H1 (cell line): ENCODE measurements around the gene GRIA3. TPM values are rescaled to one million over a fixed set of nuclear protein-coding genes. Genes with fewer than 3 reads are reported as not detected.

ENCODE experiments used
- BCL11A ChIP-seq, 2 experiments: IDR thresholded peaks; one replicate each; pipeline ENCODE4 v1.6.1; 2011; ENCODE audit warnings: low read depth in 2 of 2, low read length in 2 of 2, mild to moderate bottlenecking in 2 of 2
- CBX8 ChIP-seq: fragments of 300-800, 300-1000 bp; sonication (generic); IDR thresholded peaks from 2 replicates; pipeline ENCODE4 v1.7.1; 2016; ENCODE audit warnings: low read depth, low read length, borderline replicate concordance
- EZH2 ChIP-seq: fragments of 200-600 bp; sonication (generic); IDR thresholded peaks from 2 replicates; pipeline ENCODE4 v1.7.1; 2012; ENCODE audit warnings: low read depth, mild to moderate bottlenecking, moderate library complexity, low read length, inconsistent platforms; ENCODE audit not compliant: severe bottlenecking
- KDM4A ChIP-seq: IDR thresholded peaks from one replicate; pipeline ENCODE4 v1.7.1; 2012; ENCODE audit warnings: low read depth, mild to moderate bottlenecking, moderate library complexity, low read length, inconsistent platforms; ENCODE audit not compliant: severe bottlenecking
- RNF2 ChIP-seq: fragments of 200-900, 300-1000 bp; sonication (generic); IDR thresholded peaks from 2 replicates; pipeline ENCODE4 v1.7.1; 2016; ENCODE audit warnings: borderline replicate concordance, low read depth, mild to moderate bottlenecking, antibody characterized with exemption, low read length; ENCODE audit not compliant: poor library complexity, severe bottlenecking; ENCODE audit errors: missing control alignments
- SIRT6 ChIP-seq: IDR thresholded peaks from one replicate; pipeline ENCODE4 v1.7.1; 2012; ENCODE audit warnings: low read length, inconsistent platforms
- SIX5 ChIP-seq: IDR thresholded peaks from 2 replicates; pipeline ENCODE4 v1.6.1; 2011; ENCODE audit warnings: mild to moderate bottlenecking, low read depth, low read length
- SUZ12 ChIP-seq: fragments of 200-600 bp; sonication (generic); IDR thresholded peaks from 2 replicates; pipeline ENCODE4 v1.6.1; 2012; ENCODE audit warnings: mild to moderate bottlenecking, inconsistent platforms, low read length, moderate library complexity, mixed read lengths
- TAF1 ChIP-seq: IDR thresholded peaks from 2 replicates; pipeline ENCODE4 v1.6.1; 2011; ENCODE audit warnings: mild to moderate bottlenecking, low read depth, low read length
- ZNF274 ChIP-seq: IDR thresholded peaks from 2 replicates; pipeline ENCODE4 v1.7.0; 2012; ENCODE audit warnings: low read length, borderline replicate concordance; ENCODE audit errors: extremely low read depth
- polyA plus RNA-seq, 7 experiments: library from polyadenylated mRNA; depleted of rRNA in 3 of 7; stranded (reverse) in 5 of 7; unstranded in 2 of 7; fragments of >200 nt in 5 of 7; fragments of 200-250 nt in 2 of 7; gene quantifications; 1 replicate in 5 of 7; 2 replicates in 1 of 7; 4 replicates in 1 of 7; pipeline versions ENCODE4 v1.2.1 to v1.2.3, GENCODE V29; 2011 to 2013; ENCODE audit warnings: missing spikeins in 2 of 7, mixed read lengths in 2 of 7
- total RNA-seq: library from RNA; stranded (reverse); fragmentation: NEBNext Ultra II Directional; extraction: Animal tissue kit (Norgen Biotek cat#: 25700); gene quantifications from 2 replicates; pipeline ENCODE4 v1.2.1, GENCODE V29; 2021
- TF ChIP-seq, protein P1 (sequence below): fragments of 300-600 bp; sonication (generic); IDR thresholded peaks from 2 replicates; pipeline ENCODE4 v1.7.1; 2012; ENCODE audit warnings: low read length, moderate library complexity, mild to moderate bottlenecking, inconsistent platforms; ENCODE audit not compliant: insufficient replicate concordance
- TF ChIP-seq, protein P2 (sequence below): IDR thresholded peaks from 2 replicates; pipeline ENCODE4 v1.6.1; 2012; ENCODE audit warnings: inconsistent platforms

The GRIA3 gene
- total and polyA plus RNA-seq, 2 of the 8 experiments (the other 6 are each of a cell fraction or from before 2014, with no cell fraction given) = 2.6 to 3.0 TPM

DNA sequence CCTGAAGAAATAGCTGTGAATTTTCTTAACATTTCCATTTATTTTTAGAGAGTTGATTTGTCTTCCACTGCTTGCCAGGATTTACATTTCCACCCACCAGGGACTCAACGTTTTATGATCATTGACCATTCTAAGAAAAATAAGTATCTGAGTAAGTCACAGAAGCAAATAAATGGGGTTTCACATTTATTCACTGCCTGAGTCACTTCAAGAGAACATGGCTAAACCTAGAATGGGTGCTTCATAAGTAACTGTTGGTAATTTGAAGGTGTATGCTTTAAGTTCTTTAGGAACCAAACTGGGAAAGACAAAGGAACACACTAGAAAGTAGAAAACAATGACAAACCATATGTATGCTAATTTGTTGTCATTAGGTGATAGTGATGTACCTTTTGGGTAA is 43.2 kb upstream of the GRIA3 start (continued):
- TF ChIP-seq, protein P1, sequence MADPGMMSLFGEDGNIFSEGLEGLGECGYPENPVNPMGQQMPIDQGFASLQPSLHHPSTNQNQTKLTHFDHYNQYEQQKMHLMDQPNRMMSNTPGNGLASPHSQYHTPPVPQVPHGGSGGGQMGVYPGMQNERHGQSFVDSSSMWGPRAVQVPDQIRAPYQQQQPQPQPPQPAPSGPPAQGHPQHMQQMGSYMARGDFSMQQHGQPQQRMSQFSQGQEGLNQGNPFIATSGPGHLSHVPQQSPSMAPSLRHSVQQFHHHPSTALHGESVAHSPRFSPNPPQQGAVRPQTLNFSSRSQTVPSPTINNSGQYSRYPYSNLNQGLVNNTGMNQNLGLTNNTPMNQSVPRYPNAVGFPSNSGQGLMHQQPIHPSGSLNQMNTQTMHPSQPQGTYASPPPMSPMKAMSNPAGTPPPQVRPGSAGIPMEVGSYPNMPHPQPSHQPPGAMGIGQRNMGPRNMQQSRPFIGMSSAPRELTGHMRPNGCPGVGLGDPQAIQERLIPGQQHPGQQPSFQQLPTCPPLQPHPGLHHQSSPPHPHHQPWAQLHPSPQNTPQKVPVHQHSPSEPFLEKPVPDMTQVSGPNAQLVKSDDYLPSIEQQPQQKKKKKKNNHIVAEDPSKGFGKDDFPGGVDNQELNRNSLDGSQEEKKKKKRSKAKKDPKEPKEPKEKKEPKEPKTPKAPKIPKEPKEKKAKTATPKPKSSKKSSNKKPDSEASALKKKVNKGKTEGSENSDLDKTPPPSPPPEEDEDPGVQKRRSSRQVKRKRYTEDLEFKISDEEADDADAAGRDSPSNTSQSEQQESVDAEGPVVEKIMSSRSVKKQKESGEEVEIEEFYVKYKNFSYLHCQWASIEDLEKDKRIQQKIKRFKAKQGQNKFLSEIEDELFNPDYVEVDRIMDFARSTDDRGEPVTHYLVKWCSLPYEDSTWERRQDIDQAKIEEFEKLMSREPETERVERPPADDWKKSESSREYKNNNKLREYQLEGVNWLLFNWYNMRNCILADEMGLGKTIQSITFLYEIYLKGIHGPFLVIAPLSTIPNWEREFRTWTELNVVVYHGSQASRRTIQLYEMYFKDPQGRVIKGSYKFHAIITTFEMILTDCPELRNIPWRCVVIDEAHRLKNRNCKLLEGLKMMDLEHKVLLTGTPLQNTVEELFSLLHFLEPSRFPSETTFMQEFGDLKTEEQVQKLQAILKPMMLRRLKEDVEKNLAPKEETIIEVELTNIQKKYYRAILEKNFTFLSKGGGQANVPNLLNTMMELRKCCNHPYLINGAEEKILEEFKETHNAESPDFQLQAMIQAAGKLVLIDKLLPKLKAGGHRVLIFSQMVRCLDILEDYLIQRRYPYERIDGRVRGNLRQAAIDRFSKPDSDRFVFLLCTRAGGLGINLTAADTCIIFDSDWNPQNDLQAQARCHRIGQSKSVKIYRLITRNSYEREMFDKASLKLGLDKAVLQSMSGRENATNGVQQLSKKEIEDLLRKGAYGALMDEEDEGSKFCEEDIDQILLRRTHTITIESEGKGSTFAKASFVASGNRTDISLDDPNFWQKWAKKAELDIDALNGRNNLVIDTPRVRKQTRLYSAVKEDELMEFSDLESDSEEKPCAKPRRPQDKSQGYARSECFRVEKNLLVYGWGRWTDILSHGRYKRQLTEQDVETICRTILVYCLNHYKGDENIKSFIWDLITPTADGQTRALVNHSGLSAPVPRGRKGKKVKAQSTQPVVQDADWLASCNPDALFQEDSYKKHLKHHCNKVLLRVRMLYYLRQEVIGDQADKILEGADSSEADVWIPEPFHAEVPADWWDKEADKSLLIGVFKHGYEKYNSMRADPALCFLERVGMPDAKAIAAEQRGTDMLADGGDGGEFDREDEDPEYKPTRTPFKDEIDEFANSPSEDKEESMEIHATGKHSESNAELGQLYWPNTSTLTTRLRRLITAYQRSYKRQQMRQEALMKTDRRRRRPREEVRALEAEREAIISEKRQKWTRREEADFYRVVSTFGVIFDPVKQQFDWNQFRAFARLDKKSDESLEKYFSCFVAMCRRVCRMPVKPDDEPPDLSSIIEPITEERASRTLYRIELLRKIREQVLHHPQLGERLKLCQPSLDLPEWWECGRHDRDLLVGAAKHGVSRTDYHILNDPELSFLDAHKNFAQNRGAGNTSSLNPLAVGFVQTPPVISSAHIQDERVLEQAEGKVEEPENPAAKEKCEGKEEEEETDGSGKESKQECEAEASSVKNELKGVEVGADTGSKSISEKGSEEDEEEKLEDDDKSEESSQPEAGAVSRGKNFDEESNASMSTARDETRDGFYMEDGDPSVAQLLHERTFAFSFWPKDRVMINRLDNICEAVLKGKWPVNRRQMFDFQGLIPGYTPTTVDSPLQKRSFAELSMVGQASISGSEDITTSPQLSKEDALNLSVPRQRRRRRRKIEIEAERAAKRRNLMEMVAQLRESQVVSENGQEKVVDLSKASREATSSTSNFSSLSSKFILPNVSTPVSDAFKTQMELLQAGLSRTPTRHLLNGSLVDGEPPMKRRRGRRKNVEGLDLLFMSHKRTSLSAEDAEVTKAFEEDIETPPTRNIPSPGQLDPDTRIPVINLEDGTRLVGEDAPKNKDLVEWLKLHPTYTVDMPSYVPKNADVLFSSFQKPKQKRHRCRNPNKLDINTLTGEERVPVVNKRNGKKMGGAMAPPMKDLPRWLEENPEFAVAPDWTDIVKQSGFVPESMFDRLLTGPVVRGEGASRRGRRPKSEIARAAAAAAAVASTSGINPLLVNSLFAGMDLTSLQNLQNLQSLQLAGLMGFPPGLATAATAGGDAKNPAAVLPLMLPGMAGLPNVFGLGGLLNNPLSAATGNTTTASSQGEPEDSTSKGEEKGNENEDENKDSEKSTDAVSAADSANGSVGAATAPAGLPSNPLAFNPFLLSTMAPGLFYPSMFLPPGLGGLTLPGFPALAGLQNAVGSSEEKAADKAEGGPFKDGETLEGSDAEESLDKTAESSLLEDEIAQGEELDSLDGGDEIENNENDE = no peak
- no peak for TF ChIP-seq CBX8
- no peak for TF ChIP-seq KDM4A
- TF ChIP-seq SIRT6 = no peak
- TF ChIP-seq TAF1 = no peak
- no peak for TF ChIP-seq SUZ12
- no peak for TF ChIP-seq EZH2
- TF ChIP-seq ZNF274 = no peak
- TF ChIP-seq SIX5 = no peak
- no peak for TF ChIP-seq RNF2
- TF ChIP-seq BCL11A (IDR thresholded peaks at IDR 0.05; ENCODE audit: low read depth in 2 of 2, low read length in 2 of 2) = no peak
- TF ChIP-seq, protein P2, sequence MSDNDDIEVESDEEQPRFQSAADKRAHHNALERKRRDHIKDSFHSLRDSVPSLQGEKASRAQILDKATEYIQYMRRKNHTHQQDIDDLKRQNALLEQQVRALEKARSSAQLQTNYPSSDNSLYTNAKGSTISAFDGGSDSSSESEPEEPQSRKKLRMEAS = no peak
